ENCODE results near the gene PLSCR2. TPM values are rescaled to one million over a fixed set of nuclear protein-coding genes. Genes with fewer than 3 reads are reported as not detected.

PLSCR2 gene
- total RNA-seq, 1 experiment from 2014 or later, result not detected

DNA sequence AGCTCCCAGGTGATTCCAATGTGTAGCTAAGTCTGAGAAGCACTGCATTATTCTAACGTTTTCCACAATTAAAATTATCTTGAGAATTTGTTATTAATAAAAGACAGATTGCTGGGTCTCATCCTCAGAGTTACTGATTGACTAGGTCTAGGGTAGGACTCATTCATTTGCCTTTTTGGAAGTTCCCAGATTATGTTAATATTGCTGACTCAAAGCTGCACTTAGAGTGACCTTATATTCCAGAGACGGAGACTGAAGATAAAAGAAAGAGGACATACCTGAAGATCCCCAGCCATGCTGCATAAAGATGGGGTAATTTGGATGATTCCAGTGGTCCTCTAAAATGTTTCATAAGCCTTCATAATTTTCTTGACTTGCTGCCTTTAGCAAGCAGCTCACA lies 81.8 kb downstream of the PLSCR2 start:
- no TSS peak for BruUV-seq (replicated peaks)
- intact Hi-C loops (cut with micrococcal nuclease), result no loop called here
- Histone ChIP-seq H3K27me3 (ENCODE audit: insufficient read depth, low read length) (no peaks in the 10 kb centered on the region), H3K27ac (ENCODE audit: low read depth, low read length) (no peak overlapping the region), H4K20me1 (ENCODE audit: insufficient read depth) (no peaks in the 10 kb centered on the region), H3K36me3 (ENCODE audit: control insufficient read depth in 1 of 2, insufficient read depth in 2 of 2, low read length in 2 of 2) (no peaks in the 10 kb centered on the region), H3K9ac (ENCODE audit: low read length) (no peak overlapping the region), H3K4me3 (replicated peaks in 1 of 2; ENCODE audit: low read depth in 1 of 2, low read length in 2 of 2) (no peak overlapping the region), H3K79me2 (ENCODE audit: insufficient read depth, low read length) (no peaks in the 10 kb centered on the region), H3K4me2 (ENCODE audit: low read length) (no peak overlapping the region), H2AFZ (ENCODE audit: low read depth, low read length, poor library complexity, severe bottlenecking) (no peak overlapping the region), H3K9me3 (ENCODE audit: control insufficient read depth in 1 of 2, insufficient read depth in 1 of 2, low read depth in 1 of 2, low read length in 2 of 2) (no peaks in the 10 kb centered on the region), H3K9me2 (ENCODE audit: insufficient read depth) (0 out of 2 replicates have a peak, but pooled peaks cover 6% of the 10 kb centered on the region), H3K4me1 (ENCODE audit: control insufficient read depth in 1 of 2, insufficient read depth in 2 of 2, low read length in 2 of 2) (no peaks in the 10 kb centered on the region)
- ChIA-PET CTCF (interaction anchor here (1.5 kb wide), 1 partner anchor 60 kb away, joined by 5 read pairs; no protein-coding TSS in a partner anchor), RAD21 (ENCODE audit: low non-redundant PET in 1 of 2, low total read pairs in 2 of 2, uncharacterized antibody in 2 of 2, unreplicated experiment in 2 of 2) (no interaction called here), POLR2A (no interaction called here)
- DNase-seq (ENCODE audit: low read depth, low spot score), result no peak
- ATAC-seq, result no peak
- TF ChIP-seq TCF7L2 (IDR thresholded peaks at IDR 0.05; ENCODE audit: borderline replicate concordance, extremely low read depth, insufficient read depth, insufficient read length) (no peak), SRF (IDR thresholded peaks at IDR 0.05; ENCODE audit: low read depth) (no peak), POLR2A (IDR thresholded peaks at IDR 0.05; ENCODE audit: borderline replicate concordance, extremely low read depth, insufficient read depth, insufficient read length) (no peak), ZNF274 (IDR thresholded peaks at IDR 0.05; ENCODE audit: low read depth, low read length) (no peak), CEBPB (IDR thresholded peaks at IDR 0.05; ENCODE audit: low read depth) (no peak), FOSL1 (IDR thresholded peaks at IDR 0.05; ENCODE audit: low read depth) (no peak), EZH2phosphoT487 (IDR thresholded peaks at IDR 0.05; ENCODE audit: borderline replicate concordance) (no peak), RAD21 (IDR thresholded peaks at IDR 0.05; ENCODE audit: low read depth) (no peak), JUND (IDR thresholded peaks at IDR 0.05) (no peak), YY1 (IDR thresholded peaks at IDR 0.05; ENCODE audit: extremely low read depth, insufficient replicate concordance, low read depth, low read length) (no peak), ELF1 (IDR thresholded peaks at IDR 0.05; ENCODE audit: borderline replicate concordance, low read depth) (no peak), ZFX (IDR thresholded peaks at IDR 0.05) (no peak), SP1 (IDR thresholded peaks at IDR 0.05; ENCODE audit: low read depth) (no peak), SIN3A (IDR thresholded peaks at IDR 0.05; ENCODE audit: low read depth) (no peak), EZH2 (IDR thresholded peaks at IDR 0.05) (no peak)
- TF ChIP-seq, protein P1, sequence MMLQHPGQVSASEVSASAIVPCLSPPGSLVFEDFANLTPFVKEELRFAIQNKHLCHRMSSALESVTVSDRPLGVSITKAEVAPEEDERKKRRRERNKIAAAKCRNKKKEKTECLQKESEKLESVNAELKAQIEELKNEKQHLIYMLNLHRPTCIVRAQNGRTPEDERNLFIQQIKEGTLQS (IDR thresholded peaks at IDR 0.05), result no peak
- TF ChIP-seq, protein P2, sequence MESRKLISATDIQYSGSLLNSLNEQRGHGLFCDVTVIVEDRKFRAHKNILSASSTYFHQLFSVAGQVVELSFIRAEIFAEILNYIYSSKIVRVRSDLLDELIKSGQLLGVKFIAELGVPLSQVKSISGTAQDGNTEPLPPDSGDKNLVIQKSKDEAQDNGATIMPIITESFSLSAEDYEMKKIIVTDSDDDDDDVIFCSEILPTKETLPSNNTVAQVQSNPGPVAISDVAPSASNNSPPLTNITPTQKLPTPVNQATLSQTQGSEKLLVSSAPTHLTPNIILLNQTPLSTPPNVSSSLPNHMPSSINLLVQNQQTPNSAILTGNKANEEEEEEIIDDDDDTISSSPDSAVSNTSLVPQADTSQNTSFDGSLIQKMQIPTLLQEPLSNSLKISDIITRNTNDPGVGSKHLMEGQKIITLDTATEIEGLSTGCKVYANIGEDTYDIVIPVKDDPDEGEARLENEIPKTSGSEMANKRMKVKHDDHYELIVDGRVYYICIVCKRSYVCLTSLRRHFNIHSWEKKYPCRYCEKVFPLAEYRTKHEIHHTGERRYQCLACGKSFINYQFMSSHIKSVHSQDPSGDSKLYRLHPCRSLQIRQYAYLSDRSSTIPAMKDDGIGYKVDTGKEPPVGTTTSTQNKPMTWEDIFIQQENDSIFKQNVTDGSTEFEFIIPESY (IDR thresholded peaks at IDR 0.05; ENCODE audit: extremely low read depth, insufficient replicate concordance, low read length), result no peak
- TF ChIP-seq, protein P3, sequence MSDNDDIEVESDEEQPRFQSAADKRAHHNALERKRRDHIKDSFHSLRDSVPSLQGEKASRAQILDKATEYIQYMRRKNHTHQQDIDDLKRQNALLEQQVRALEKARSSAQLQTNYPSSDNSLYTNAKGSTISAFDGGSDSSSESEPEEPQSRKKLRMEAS (IDR thresholded peaks at IDR 0.05), result no peak
- TF ChIP-seq, protein P4, sequence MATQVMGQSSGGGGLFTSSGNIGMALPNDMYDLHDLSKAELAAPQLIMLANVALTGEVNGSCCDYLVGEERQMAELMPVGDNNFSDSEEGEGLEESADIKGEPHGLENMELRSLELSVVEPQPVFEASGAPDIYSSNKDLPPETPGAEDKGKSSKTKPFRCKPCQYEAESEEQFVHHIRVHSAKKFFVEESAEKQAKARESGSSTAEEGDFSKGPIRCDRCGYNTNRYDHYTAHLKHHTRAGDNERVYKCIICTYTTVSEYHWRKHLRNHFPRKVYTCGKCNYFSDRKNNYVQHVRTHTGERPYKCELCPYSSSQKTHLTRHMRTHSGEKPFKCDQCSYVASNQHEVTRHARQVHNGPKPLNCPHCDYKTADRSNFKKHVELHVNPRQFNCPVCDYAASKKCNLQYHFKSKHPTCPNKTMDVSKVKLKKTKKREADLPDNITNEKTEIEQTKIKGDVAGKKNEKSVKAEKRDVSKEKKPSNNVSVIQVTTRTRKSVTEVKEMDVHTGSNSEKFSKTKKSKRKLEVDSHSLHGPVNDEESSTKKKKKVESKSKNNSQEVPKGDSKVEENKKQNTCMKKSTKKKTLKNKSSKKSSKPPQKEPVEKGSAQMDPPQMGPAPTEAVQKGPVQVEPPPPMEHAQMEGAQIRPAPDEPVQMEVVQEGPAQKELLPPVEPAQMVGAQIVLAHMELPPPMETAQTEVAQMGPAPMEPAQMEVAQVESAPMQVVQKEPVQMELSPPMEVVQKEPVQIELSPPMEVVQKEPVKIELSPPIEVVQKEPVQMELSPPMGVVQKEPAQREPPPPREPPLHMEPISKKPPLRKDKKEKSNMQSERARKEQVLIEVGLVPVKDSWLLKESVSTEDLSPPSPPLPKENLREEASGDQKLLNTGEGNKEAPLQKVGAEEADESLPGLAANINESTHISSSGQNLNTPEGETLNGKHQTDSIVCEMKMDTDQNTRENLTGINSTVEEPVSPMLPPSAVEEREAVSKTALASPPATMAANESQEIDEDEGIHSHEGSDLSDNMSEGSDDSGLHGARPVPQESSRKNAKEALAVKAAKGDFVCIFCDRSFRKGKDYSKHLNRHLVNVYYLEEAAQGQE (IDR thresholded peaks at IDR 0.05; ENCODE audit: low read depth), result no peak
- TF ChIP-seq, protein P5, sequence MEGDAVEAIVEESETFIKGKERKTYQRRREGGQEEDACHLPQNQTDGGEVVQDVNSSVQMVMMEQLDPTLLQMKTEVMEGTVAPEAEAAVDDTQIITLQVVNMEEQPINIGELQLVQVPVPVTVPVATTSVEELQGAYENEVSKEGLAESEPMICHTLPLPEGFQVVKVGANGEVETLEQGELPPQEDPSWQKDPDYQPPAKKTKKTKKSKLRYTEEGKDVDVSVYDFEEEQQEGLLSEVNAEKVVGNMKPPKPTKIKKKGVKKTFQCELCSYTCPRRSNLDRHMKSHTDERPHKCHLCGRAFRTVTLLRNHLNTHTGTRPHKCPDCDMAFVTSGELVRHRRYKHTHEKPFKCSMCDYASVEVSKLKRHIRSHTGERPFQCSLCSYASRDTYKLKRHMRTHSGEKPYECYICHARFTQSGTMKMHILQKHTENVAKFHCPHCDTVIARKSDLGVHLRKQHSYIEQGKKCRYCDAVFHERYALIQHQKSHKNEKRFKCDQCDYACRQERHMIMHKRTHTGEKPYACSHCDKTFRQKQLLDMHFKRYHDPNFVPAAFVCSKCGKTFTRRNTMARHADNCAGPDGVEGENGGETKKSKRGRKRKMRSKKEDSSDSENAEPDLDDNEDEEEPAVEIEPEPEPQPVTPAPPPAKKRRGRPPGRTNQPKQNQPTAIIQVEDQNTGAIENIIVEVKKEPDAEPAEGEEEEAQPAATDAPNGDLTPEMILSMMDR (IDR thresholded peaks at IDR 0.05 in 2 of 3, conservative IDR thresholded peaks at IDR 0.05 in 1 of 3; ENCODE audit: borderline replicate concordance in 1 of 3, insufficient read depth in 1 of 3, low read depth in 2 of 3, low read length in 2 of 3), result no peak
